Peyer's patch (tissue), 4 donors: ENCODE data around the gene APOBEC3A.

Experiments used
- POLR2A ChIP-seq, 2 donors: fragments of 450-650 bp; IDR thresholded peaks; one replicate each; pipeline ENCODE4 v1.5.1; 2017; ENCODE audit warnings: antibody characterized with exemption in 2 of 2, mild to moderate bottlenecking in 2 of 2, moderate library complexity in 2 of 2
- TF ChIP-seq, protein P1 (sequence below), 6 experiments: fragments of 450-650 bp in 4 of 6; fragments of 200-600 bp in 2 of 6; sonication (generic) in 1 of 6; IDR thresholded peaks; one replicate each; pipeline ENCODE4 v1.5.1; 2017 to 2019; ENCODE audit warnings: antibody characterized with exemption in 6 of 6, mild to moderate bottlenecking in 3 of 6, moderate library complexity in 1 of 6

GRCh38 chr22:38989466-38989865, 32.1 kb downstream of the APOBEC3A start:
- TF ChIP-seq, protein P1, sequence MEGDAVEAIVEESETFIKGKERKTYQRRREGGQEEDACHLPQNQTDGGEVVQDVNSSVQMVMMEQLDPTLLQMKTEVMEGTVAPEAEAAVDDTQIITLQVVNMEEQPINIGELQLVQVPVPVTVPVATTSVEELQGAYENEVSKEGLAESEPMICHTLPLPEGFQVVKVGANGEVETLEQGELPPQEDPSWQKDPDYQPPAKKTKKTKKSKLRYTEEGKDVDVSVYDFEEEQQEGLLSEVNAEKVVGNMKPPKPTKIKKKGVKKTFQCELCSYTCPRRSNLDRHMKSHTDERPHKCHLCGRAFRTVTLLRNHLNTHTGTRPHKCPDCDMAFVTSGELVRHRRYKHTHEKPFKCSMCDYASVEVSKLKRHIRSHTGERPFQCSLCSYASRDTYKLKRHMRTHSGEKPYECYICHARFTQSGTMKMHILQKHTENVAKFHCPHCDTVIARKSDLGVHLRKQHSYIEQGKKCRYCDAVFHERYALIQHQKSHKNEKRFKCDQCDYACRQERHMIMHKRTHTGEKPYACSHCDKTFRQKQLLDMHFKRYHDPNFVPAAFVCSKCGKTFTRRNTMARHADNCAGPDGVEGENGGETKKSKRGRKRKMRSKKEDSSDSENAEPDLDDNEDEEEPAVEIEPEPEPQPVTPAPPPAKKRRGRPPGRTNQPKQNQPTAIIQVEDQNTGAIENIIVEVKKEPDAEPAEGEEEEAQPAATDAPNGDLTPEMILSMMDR (IDR thresholded peaks at IDR 0.05): no peak
- no peak for TF ChIP-seq POLR2A (IDR thresholded peaks at IDR 0.05)
